ENCODE measurements around the gene TCERG1L. TPM values are rescaled to one million over a fixed set of nuclear protein-coding genes. Genes with fewer than 3 reads are reported as not detected.

The TCERG1L gene
- total RNA-seq, 2 donors from 2014 or later, result 1.6 to 4.5 TPM

DNA sequence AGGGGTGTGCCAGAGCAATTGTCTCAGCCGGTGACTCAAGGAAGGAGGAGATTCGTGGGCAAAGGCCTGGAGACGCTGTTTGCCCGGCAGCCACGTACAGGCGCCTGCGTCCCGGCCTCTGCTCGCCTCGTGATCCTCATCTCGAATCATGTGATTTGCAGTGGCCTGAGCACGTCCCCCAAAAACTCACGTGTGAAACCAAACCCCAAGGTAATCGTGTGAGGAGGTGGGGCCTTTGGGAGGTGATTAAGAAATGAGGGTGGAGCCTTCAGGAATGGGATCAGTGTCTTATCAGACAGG is 226.8 kb downstream of the TCERG1L start:
- TF ChIP-seq, protein P1, sequence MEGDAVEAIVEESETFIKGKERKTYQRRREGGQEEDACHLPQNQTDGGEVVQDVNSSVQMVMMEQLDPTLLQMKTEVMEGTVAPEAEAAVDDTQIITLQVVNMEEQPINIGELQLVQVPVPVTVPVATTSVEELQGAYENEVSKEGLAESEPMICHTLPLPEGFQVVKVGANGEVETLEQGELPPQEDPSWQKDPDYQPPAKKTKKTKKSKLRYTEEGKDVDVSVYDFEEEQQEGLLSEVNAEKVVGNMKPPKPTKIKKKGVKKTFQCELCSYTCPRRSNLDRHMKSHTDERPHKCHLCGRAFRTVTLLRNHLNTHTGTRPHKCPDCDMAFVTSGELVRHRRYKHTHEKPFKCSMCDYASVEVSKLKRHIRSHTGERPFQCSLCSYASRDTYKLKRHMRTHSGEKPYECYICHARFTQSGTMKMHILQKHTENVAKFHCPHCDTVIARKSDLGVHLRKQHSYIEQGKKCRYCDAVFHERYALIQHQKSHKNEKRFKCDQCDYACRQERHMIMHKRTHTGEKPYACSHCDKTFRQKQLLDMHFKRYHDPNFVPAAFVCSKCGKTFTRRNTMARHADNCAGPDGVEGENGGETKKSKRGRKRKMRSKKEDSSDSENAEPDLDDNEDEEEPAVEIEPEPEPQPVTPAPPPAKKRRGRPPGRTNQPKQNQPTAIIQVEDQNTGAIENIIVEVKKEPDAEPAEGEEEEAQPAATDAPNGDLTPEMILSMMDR (conservative IDR thresholded peaks at IDR 0.05), result no peak
- Mint-ChIP-seq H3K27ac (no peak overlapping the region), H3K27me3 (ENCODE audit: insufficient read depth) (peaks cover 3% of the 10 kb centered on the region), H3K4me3 (no peak overlapping the region), H3K9me3 (no peaks in the 10 kb centered on the region), H3K4me1 (peaks cover 2% of the 10 kb centered on the region), H3K36me3 (ENCODE audit: low read depth) (no peaks in the 10 kb centered on the region)
- Histone ChIP-seq H3K4me1 (ENCODE audit: control insufficient read depth, insufficient read depth, low read length) (no peaks in the 10 kb centered on the region), H3K4me3 (ENCODE audit: low read length) (no peak overlapping the region), H3K27ac (ENCODE audit: low read depth, low read length) (no peak overlapping the region), H3K9ac (ENCODE audit: extremely low read depth, low read length, poor library complexity, severe bottlenecking) (no peak overlapping the region), H3K9me3 (ENCODE audit: control insufficient read depth, low read length) (no peaks in the 10 kb centered on the region), H3K27me3 (ENCODE audit: control insufficient read depth, insufficient read depth, low read length, poor library complexity, severe bottlenecking) (no peaks in the 10 kb centered on the region), H3K36me3 (ENCODE audit: control insufficient read depth, insufficient read depth, low read length) (no peaks in the 10 kb centered on the region)
- DNase-seq, result no peak
- WGBS, 2 experiments (ENCODE audit: insufficient coverage in 1 of 2, insufficient read length in 1 of 2), result 78 to 88% methylated on average over 10 to 14 of the region's 14 CpGs

GRCh38 chr10:131083915-131084790 is 227.4 kb downstream of the TCERG1L start:
- Mint-ChIP-seq H3K4me3 (no peak overlapping the region), H3K36me3 (ENCODE audit: low read depth) (no peaks in the 10 kb centered on the region), H3K4me1 (peaks cover 2% of the 10 kb centered on the region), H3K9me3 (no peaks in the 10 kb centered on the region), H3K27me3 (ENCODE audit: insufficient read depth) (peaks cover 3% of the 10 kb centered on the region), H3K27ac (no peak overlapping the region)
- Histone ChIP-seq H3K36me3 (ENCODE audit: control insufficient read depth, insufficient read depth, low read length) (no peaks in the 10 kb centered on the region), H3K4me3 (ENCODE audit: low read length) (no peak overlapping the region), H3K27me3 (ENCODE audit: control insufficient read depth, insufficient read depth, low read length, poor library complexity, severe bottlenecking) (no peaks in the 10 kb centered on the region), H3K4me1 (ENCODE audit: control insufficient read depth, insufficient read depth, low read length) (no peaks in the 10 kb centered on the region), H3K9ac (ENCODE audit: extremely low read depth, low read length, poor library complexity, severe bottlenecking) (no peak overlapping the region), H3K9me3 (ENCODE audit: control insufficient read depth, low read length) (no peaks in the 10 kb centered on the region), H3K27ac (ENCODE audit: low read depth, low read length) (no peak overlapping the region)
- WGBS, 2 experiments (ENCODE audit: insufficient coverage in 1 of 2, insufficient read length in 1 of 2), result 80 to 87% methylated on average over 24 to 32 of the region's 32 CpGs
- TF ChIP-seq, protein P1 (conservative IDR thresholded peaks at IDR 0.05), result peak; percentile 81
- DNase-seq, result peak; percentile 93

GRCh38 chr10:131082991-131083481 is 228.5 kb downstream of the TCERG1L start:
- no peaks in the 10 kb centered on the region for H3K9me3 Mint-ChIP-seq
- no peak overlapping the region for H3K9ac ChIP-seq (ENCODE audit: extremely low read depth, low read length, poor library complexity, severe bottlenecking)
- H3K4me3 Mint-ChIP-seq, result no peak overlapping the region

More at GRCh38 chr10:131082991-131083481, 228.5 kb downstream of the TCERG1L start:
- WGBS, 2 experiments (ENCODE audit: insufficient coverage in 1 of 2, insufficient read length in 1 of 2), result 86 to 89% methylated on average over 15 to 16 of the region's 16 CpGs
- Mint-ChIP-seq H3K36me3 (ENCODE audit: low read depth) (no peaks in the 10 kb centered on the region), H3K4me1 (peaks cover 2% of the 10 kb centered on the region), H3K27ac (no peak overlapping the region), H3K27me3 (ENCODE audit: insufficient read depth) (peaks cover 3% of the 10 kb centered on the region)
- Histone ChIP-seq H3K36me3 (ENCODE audit: control insufficient read depth, insufficient read depth, low read length) (no peaks in the 10 kb centered on the region), H3K27ac (ENCODE audit: low read depth, low read length) (no peak overlapping the region), H3K27me3 (ENCODE audit: control insufficient read depth, insufficient read depth, low read length, poor library complexity, severe bottlenecking) (no peaks in the 10 kb centered on the region), H3K4me1 (ENCODE audit: control insufficient read depth, insufficient read depth, low read length) (no peaks in the 10 kb centered on the region), H3K4me3 (ENCODE audit: low read length) (no peak overlapping the region), H3K9me3 (ENCODE audit: control insufficient read depth, low read length) (no peaks in the 10 kb centered on the region)
- TF ChIP-seq, protein P1 (conservative IDR thresholded peaks at IDR 0.05), result no peak
- DNase-seq, result no peak

All from endodermal cell (in vitro differentiated cells).